ENCODE results near the gene HTR4.
"Not testable (repeated sequence)": the region's sequence is repeated elsewhere in the genome, so short reads cannot be mapped to it uniquely, and the experiment has no call there.

The HTR4 gene

GRCh38 chr5:148469501-148469935, 184.8 kb downstream of the HTR4 start:
- DNase-seq = peak; percentile 70

GRCh38 chr5:148468746-148469145, 185.6 kb downstream of the HTR4 start:
- not testable (repeated sequence) for DNase-seq

DNA sequence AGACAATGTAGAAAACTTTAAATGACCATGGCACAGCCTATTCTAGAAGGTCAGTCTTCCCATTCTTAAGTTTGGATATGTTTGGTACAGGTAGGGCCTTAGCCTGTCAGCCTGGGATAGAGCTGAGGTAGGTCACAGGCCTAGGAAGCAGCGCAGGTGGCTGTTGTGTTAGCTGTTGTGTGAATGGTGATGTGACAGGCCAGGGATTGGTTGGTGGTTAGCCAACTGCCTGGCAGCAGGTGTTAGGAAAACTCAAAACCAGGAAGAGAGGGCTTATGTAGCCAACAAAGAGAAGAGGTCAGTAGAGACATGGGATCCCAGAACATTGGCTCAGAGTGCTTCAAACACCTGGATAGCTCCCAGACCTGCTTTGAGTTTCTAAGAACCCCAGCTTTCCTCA, 186.4 kb downstream of the HTR4 start:
- DNase-seq = no peak

DNA sequence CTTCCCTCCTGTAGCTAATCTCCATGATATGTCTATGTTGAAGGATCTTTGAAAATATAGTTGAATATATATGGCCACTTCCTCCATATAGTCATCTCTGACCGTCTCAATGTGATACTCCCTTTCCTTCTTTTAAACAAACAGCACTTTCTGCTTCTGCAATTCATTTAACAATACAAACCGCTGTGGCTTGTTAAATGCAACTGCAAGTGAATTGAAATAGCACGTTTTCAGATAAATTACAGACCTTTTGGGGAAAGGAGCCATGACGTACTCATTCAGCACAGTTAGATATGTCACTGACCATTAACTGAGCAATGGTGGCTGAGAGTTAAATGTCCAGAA, 188.1 kb downstream of the HTR4 start:
- no peak for DNase-seq

- DNase-seq = no peak
These were observed 188.7 kb downstream of the HTR4 start for GRCh38 chr5:148465381-148466235.

GRCh38 chr5:148459669-148460068, 194.7 kb downstream of the HTR4 start:
- no peak for DNase-seq

DNA sequence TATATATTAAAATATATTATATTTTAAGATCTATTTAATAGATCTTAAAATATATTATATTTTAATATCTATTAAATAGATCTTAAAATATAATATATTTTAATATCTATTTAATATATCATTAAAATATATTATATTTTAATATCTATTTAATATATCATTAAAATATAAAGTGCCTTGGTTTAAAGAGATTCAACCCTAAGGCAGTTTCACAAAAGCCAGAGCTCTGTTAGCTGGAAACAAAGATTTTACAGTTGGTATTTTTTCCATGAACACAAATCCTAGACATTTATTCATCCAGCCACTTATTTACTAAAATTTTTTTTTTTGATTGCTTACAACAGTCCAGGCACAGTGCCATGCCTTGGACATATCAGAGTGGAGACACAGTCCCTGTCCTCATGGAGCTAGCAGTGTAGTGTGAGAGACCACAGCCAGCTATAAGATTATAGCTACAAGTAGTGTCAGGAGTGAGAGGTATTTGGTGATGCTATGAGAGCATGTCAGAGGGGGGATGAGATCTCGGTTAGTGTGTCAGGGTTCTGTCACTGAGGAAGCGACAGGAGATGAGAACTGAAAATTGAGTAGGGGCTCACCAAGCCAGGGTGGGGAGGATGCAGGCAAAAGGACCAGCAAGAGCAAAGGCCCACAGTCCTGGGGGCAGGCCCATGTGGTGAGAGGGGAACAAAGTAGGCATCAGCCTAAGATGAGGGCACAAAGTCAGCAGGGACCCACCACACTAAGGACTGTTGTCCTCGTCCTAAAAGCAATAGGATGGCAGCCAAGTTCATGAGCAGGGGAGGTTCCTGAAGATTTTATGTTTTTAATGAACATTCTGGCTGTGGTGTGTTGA, 196.1 kb downstream of the HTR4 start:
- DNase-seq = no peak

- DNase-seq = peak; percentile 89
These were observed 197.1 kb downstream of the HTR4 start for GRCh38 chr5:148457183-148457620.

DNA sequence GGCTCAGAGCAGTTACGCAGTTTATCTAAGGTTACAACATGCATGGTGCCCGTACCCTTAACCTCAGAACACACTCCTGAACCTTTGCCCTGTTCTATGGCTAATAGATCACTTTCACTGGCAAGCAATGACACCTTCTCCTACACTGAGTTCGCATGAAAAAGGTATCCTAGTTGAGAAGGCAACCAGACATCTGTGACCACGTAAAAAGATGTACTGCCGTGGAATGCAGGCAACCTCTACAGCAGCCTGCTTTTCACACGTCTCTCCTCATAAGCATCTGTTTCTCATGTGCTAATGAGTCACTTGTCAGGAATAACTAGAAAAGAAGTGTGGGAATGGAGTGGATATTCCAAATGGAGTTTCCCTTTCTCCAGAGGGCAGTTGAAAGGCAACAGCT, 199.1 kb downstream of the HTR4 start:
- DNase-seq = no peak

DNA sequence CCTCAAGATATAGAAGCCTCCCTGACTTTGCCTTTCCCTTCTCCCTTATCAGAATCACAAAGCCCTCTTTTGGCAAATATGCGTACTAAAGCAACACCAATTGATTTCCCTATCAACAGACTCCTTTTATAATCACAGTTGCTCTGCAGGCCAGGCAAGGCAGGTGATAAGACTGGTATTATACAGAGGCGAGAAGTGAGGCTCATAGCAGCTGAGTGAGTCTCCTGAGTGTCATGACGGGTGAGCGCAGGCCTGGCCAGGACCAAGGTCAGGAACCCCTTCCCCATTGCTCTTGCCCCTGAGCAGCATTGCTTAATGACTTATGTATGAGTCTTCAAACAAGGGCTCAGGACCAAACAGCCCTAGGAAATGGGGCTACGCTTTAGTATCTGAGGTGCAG, 199.8 kb downstream of the HTR4 start:
- no peak for DNase-seq

- DNase-seq = no peak
These were observed 201.7 kb downstream of the HTR4 start for GRCh38 chr5:148452499-148453193.

DNA sequence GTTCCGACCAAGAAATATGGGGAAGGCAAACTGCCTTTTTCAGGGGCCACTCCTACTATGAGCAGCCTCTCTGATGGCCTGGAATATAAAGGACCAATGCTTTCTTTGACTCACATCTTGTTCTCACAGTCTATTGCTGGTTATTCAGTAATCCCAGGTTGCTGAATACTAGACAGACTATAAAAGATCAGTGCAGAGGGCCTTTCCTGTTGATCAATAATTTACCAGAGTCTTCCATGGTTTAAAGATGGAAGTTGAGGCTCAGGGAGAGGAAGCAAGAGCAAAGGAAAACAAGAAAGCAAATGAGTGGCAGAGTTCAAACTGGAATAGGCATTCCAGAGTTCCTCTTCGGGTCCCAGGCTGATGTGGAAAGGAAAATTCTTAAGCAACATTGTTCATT, 207.7 kb downstream of the HTR4 start:
- no peak for DNase-seq

DNA sequence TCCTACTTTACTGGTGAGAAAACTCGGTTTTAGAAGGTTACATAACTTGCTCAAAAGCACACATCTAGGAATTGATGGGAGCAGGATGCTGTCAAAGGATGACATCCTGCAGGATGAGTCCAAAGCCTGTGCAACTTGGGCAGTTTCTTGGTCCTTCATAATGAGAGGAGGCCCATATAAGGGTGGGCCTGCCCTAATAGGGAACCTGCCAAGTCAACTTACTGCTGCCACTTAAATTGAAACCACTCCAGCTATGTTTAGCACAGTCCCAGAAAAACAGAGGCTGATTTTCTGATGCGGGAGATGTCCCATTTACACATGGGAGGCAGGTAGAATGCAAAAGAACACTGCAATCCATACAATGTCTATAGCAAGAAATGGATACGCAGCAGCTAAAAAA, 208.7 kb downstream of the HTR4 start:
- no peak for DNase-seq

DNA sequence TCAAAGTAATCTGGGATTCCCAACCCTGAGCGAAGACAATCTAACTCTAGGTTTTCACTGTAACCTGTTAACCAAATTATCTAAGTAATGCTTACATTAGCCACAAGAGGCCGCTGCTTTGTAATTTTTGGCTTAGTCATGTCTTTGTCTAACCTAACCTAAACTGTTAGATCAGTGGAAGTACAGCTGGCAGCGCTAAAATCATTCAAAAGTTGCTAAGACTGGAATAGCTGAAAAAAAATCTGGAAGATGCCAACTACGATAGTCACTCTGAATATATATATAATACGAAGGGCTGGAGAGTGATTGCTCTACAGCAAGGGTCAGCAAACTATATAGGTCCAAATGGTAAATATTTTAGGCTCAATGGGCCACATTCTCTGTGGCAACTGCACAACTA, 210.3 kb downstream of the HTR4 start:
- DNase-seq = peak; percentile 46

DNA sequence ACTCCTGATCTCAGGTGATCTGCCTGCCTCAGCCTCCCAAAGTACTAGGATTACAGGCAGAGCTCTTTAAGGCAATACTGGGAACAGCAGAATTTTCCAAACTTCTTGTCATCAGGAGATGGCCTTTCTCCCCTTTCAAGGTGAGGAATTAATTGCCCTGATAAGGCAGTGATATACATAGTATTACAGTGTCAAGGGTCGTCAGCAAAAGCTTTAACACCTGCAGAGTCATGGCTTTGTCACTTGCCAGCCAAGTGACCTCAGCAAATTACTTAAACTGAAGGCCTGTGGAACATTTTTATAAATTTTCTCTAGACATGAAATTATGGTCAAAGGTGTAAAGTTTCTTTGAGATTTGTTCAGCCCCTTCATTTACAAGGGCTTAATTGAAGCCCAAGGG, 211.1 kb downstream of the HTR4 start:
- DNase-seq = no peak

DNA sequence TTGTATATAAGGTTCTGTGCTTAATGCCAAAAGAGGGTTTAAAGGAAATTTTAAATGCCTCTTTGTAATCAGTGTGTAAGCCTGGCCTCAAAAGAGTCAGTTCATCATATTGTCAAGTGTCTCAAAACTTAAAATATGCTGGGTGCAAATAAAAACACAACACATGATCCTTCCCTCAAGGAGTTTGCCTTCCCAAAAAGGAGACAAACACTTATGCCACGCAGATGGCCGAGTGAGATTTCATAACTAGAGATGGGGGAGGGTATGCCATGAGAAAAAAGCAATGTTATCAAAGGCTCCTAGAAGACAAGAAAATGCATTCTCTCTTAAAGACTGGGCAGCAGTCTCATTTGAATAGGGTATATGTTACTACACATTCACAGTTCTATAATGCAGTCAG, 215.4 kb downstream of the HTR4 start:
- DNase-seq = no peak

GRCh38 chr5:148437249-148437648, 217.1 kb downstream of the HTR4 start:
- no peak for DNase-seq

GRCh38 chr5:148436029-148436428, 218.3 kb downstream of the HTR4 start:
- no peak for DNase-seq

- DNase-seq = no peak
These were observed 220.5 kb downstream of the HTR4 start for GRCh38 chr5:148433826-148434225.

Measured in COR-L47 (cell line).